A549 (cell line): ENCODE measurements around the gene IL2RA. TPM values are rescaled to one million over a fixed set of nuclear protein-coding genes. Genes with fewer than 3 reads are reported as not detected.
A peak's percentile ranks its signal among the peaks of the same experiment; 100 is the strongest.

Experiments used
- ATAC-seq, 2 experiments: fragments of 200-7000 bp in 1 of 2; fragments of >200 bp in 1 of 2; cut with Nextera tagmentation in 1 of 2; cut with Tn5 transposase in 1 of 2; 3 replicates each; pipeline versions ENCODE4 v1.8.0 to v1.9.1; 2018 to 2020; ENCODE audit warnings: mild to moderate bottlenecking in 1 of 2, moderate library complexity in 1 of 2
- CTCF ChIA-PET: fragments of 300-600 bp; sonication (Branson Sonifier 250); formaldehyde crosslinking; extraction: SDS; loops from one replicate; lab custom pipeline; 2021; ENCODE audit warnings: antibody characterized with exemption, inconsistent platforms; lab: Yijun Ruan, JAX
- POLR2A ChIA-PET: fragments of 350-600 bp; formaldehyde crosslinking; extraction: SDS; loops from one replicate; lab custom pipeline; 2021; ENCODE audit warnings: antibody characterized with exemption, inconsistent platforms; lab: Yijun Ruan, JAX
- DNase-seq, 2 experiments: peaks; one replicate each; pipeline versions ENCODE4 v3.0.0 to v3.0.0-alpha.2; 2011 to 2016; ENCODE audit warnings: low read depth in 1 of 2, low spot score in 1 of 2
- FAIRE-seq: peaks from 2 replicates; lab custom pipeline; 2011; peaks lifted over from hg19 to GRCh38; lab: Jason Lieb, UNC
- H3K27ac ChIP-seq, 2 experiments: fragments of >200 bp; sonication (Bioruptor Twin); formaldehyde crosslinking; 3 replicates each; pipeline ENCODE4 v1.5.1; 2016 to 2017
- H3K4me1 ChIP-seq: fragments of >200 bp; sonication (Bioruptor Twin); formaldehyde crosslinking; 3 replicates; pipeline ENCODE4 v1.6.1; 2016
- H3K4me2 ChIP-seq: fragments of >200 bp; sonication (Bioruptor Twin); formaldehyde crosslinking; 3 replicates; pipeline ENCODE4 v1.6.1; 2016
- H3K4me3 ChIP-seq: fragments of >200 bp; sonication (Bioruptor Twin); formaldehyde crosslinking; 3 replicates; pipeline ENCODE4 v1.5.1; 2016
- H3K9me3 ChIP-seq: fragments of >200 bp; sonication (Bioruptor Twin); formaldehyde crosslinking; 3 replicates; pipeline ENCODE4 v1.6.1; 2016
- BHLHE40 ChIP-seq: IDR thresholded peaks from 2 replicates; pipeline ENCODE4 v1.6.1; 2012; ENCODE audit warnings: low read depth, low read length, inconsistent platforms
- CHD2 ChIP-seq: fragments of 150-350 bp; IDR thresholded peaks from 2 replicates; pipeline ENCODE4 v1.6.1; 2014; ENCODE audit warnings: low read length; ENCODE audit not compliant: partially characterized antibody
- FOSL2 ChIP-seq, 2 experiments: fragments of 450-650 bp in 1 of 2; fragments of >200 bp in 1 of 2; sonication (Bioruptor Twin) in 1 of 2; formaldehyde crosslinking; IDR thresholded peaks; 2 replicates each; pipeline versions ENCODE4 v1.5.0 to v1.6.1; 2016 to 2020; ENCODE audit warnings: mild to moderate bottlenecking in 1 of 2, moderate library complexity in 1 of 2
- FOXS1 ChIP-seq: fragments of 250-450 bp; sonication (Bioruptor Pico); IDR thresholded peaks from 2 replicates; pipeline ENCODE4 v1.5.0; 2020; ENCODE audit warnings: mild to moderate bottlenecking, moderate library complexity
- GATA3 ChIP-seq: IDR thresholded peaks from 2 replicates; pipeline ENCODE4 v1.6.1; 2012; ENCODE audit warnings: borderline replicate concordance
- HDAC2 ChIP-seq: fragments of 200-600 bp; sonication (generic); IDR thresholded peaks from 2 replicates; pipeline ENCODE4 v1.6.1; 2016
- HOXA7 ChIP-seq: fragments of 250-450 bp; sonication (Bioruptor Pico); IDR thresholded peaks from 2 replicates; pipeline ENCODE4 v1.5.0; 2020; ENCODE audit warnings: mild to moderate bottlenecking, moderate library complexity
- HOXB13 ChIP-seq: fragments of 250-450 bp; sonication (Bioruptor Pico); IDR thresholded peaks from 2 replicates; pipeline ENCODE4 v1.5.0; 2020; ENCODE audit warnings: low read depth, mild to moderate bottlenecking, moderate library complexity
- KDM5A ChIP-seq: fragments of 200-600 bp; sonication (generic); IDR thresholded peaks from 2 replicates; pipeline ENCODE4 v1.6.1; 2016; ENCODE audit warnings: antibody characterized with exemption, mild to moderate bottlenecking
- RAD21 ChIP-seq, 2 experiments: fragments of >200 bp in 1 of 2; sonication (Bioruptor Twin) in 1 of 2; formaldehyde crosslinking in 1 of 2; IDR thresholded peaks in 1 of 2; conservative IDR thresholded peaks in 1 of 2; 2 replicates in 1 of 2; 3 replicates in 1 of 2; pipeline ENCODE4 v1.6.1; 2012 to 2018; ENCODE audit warnings: inconsistent platforms in 1 of 2
- RCOR1 ChIP-seq: fragments of 150-350 bp; IDR thresholded peaks from 2 replicates; pipeline ENCODE4 v1.6.1; 2014; ENCODE audit warnings: antibody characterized with exemption, low read length, low read depth
- RNF2 ChIP-seq: fragments of 200-600 bp; sonication (generic); IDR thresholded peaks from 2 replicates; pipeline ENCODE4 v1.6.1; 2016; ENCODE audit warnings: low read depth, mild to moderate bottlenecking, antibody characterized with exemption, moderate library complexity, borderline replicate concordance
- SMC3 ChIP-seq: fragments of >200 bp; sonication (Bioruptor Twin); formaldehyde crosslinking; IDR thresholded peaks from 3 replicates; pipeline ENCODE4 v1.6.1; 2018; ENCODE audit warnings: inconsistent platforms
- TP53 ChIP-seq: fragments of 250-450 bp; sonication (Bioruptor Pico); IDR thresholded peaks from 2 replicates; pipeline ENCODE4 v1.5.0; 2021; ENCODE audit warnings: mild to moderate bottlenecking, moderate library complexity
- WGBS: methylation state at CpG from one replicate; pipeline ENCODE4 v1.1.6; 2017; ENCODE audit errors: missing lambda C conversion rate; 5-methylcytosine and 5-hydroxymethylcytosine counted together
- polyA plus RNA-seq, 4 experiments: library from polyadenylated mRNA; depleted of rRNA in 3 of 4; stranded (reverse); fragments of >200 nt; fragmentation: RNase III in 1 of 4; extraction: RNeasy Plus Mini Kit Qiagen cat#74134 plus additional on column Dnase treatment in 1 of 4; gene quantifications; 2 replicates in 3 of 4; 3 replicates in 1 of 4; pipeline ENCODE4 v1.2.3, GENCODE V29; 2011 to 2017
- TF ChIP-seq, protein P1 (sequence below): fragments of >200 bp; sonication (Bioruptor Twin); formaldehyde crosslinking; IDR thresholded peaks from 3 replicates; pipeline ENCODE4 v1.6.1; 2016
- TF ChIP-seq, protein P2 (sequence below): fragments of 200-600 bp; sonication (generic); IDR thresholded peaks from 2 replicates; pipeline ENCODE4 v1.6.1; 2016; ENCODE audit warnings: antibody characterized with exemption, mild to moderate bottlenecking, moderate library complexity
- TF ChIP-seq, protein P3 (sequence below): IDR thresholded peaks from 2 replicates; pipeline ENCODE4 v1.6.1; 2012
- TF ChIP-seq, protein P4 (sequence below): fragments of >200 bp; sonication (Bioruptor Twin); formaldehyde crosslinking; IDR thresholded peaks from 3 replicates; pipeline ENCODE4 v1.5.1; 2016

IL2RA gene
- polyA plus RNA-seq, 2 of the 4 experiments (the other 2 are of a cell fraction) = not detected

DNA sequence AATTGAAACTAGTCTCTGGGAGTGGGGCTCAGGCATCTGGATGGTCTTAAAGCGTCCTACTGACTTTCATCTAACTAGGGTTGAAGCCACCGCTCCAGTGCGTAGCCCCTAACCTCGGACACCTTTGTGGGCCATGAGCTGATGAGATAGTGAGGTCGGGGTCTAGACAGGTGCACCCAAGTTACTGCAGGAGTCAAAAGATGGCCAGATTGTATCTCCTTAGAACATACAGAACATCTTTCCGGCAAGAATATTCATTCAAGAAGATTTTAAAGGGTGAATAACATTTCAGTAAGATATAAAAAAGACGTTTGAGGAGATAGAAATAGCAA lies 47.2 kb upstream of the IL2RA start:
- ChIA-PET POLR2A (no interaction called here), CTCF (interaction anchor here (0.5 to 8.4 kb wide), 9 partner anchors 33 to 302 kb away, joined by 3 to 65 read pairs (median 5); partner anchors contain the start of gene PFKFB3)
- 67% methylated on average over 7 of the region's 7 CpGs for WGBS
- H3K9me3 ChIP-seq = no peaks in the 10 kb centered on the region
- peaks cover 28% of the 10 kb centered on the region; the same call in 2 of the 3 replicates for H3K4me1 ChIP-seq
- TF ChIP-seq, protein P1, sequence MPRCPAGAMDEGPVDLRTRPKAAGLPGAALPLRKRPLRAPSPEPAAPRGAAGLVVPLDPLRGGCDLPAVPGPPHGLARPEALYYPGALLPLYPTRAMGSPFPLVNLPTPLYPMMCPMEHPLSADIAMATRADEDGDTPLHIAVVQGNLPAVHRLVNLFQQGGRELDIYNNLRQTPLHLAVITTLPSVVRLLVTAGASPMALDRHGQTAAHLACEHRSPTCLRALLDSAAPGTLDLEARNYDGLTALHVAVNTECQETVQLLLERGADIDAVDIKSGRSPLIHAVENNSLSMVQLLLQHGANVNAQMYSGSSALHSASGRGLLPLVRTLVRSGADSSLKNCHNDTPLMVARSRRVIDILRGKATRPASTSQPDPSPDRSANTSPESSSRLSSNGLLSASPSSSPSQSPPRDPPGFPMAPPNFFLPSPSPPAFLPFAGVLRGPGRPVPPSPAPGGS = no peak
- no peak for TF ChIP-seq BHLHE40
- TF ChIP-seq FOXS1 (CRISPR knock-in tag) = no peak
- no peak for TF ChIP-seq GATA3
- no peak for TF ChIP-seq HDAC2
- TF ChIP-seq HOXA7 = no peak
- TF ChIP-seq, protein P2, sequence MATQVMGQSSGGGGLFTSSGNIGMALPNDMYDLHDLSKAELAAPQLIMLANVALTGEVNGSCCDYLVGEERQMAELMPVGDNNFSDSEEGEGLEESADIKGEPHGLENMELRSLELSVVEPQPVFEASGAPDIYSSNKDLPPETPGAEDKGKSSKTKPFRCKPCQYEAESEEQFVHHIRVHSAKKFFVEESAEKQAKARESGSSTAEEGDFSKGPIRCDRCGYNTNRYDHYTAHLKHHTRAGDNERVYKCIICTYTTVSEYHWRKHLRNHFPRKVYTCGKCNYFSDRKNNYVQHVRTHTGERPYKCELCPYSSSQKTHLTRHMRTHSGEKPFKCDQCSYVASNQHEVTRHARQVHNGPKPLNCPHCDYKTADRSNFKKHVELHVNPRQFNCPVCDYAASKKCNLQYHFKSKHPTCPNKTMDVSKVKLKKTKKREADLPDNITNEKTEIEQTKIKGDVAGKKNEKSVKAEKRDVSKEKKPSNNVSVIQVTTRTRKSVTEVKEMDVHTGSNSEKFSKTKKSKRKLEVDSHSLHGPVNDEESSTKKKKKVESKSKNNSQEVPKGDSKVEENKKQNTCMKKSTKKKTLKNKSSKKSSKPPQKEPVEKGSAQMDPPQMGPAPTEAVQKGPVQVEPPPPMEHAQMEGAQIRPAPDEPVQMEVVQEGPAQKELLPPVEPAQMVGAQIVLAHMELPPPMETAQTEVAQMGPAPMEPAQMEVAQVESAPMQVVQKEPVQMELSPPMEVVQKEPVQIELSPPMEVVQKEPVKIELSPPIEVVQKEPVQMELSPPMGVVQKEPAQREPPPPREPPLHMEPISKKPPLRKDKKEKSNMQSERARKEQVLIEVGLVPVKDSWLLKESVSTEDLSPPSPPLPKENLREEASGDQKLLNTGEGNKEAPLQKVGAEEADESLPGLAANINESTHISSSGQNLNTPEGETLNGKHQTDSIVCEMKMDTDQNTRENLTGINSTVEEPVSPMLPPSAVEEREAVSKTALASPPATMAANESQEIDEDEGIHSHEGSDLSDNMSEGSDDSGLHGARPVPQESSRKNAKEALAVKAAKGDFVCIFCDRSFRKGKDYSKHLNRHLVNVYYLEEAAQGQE = no peak
- H3K27ac ChIP-seq = peak overlapping the region in 1 of 2 experiments; percentile 36; a peak in 1 of 6 replicates
- no peak for DNase-seq
- H3K4me2 ChIP-seq = no peak overlapping the region
- no peak for ATAC-seq
- no peak for FAIRE-seq
- no peak overlapping the region for H3K4me3 ChIP-seq

DNA sequence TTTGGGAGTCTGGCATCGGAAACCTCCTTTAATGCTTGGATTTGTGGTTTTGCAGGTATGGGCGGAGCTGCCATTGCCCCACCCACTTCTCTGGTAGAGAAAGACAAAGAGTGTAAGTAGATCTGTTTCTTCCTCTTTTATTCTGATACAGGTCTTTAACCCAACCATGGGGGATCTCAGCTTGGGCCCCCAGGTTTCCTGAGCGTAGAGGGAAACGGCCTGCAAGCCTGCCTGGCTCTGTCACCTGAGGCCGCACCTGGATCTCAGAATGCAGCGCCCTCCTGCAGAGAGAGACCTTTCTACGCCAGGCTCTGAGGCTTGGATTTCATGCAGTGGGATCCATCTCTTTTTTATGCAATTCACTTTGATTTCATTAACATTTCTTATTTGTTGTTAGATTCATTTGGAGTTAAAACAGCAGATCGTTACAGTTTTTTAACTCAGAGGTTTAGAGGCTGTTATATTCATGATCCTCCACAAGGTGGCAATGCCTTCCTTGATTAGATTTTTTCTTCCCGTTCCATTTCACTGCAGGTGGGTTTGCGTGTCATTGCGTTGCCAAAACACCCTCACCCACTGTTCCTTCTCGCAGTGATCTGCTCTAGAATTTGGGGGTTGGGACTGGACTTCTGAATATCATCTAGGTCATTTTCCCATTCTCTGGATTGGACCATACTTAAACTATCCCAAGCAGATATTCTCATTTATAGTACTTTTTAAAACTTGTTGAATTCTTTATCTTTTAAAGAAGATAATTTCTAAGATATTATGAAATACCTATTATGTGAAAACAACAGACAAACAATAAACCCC lies 46.7 kb upstream of the IL2RA start:
- Histone ChIP-seq H3K4me2 (no peak overlapping the region; the same call in 2 of the 3 replicates), H3K4me3 (no peak overlapping the region), H3K27ac (peak overlapping the region in 1 of 2 experiments; percentile 36; a peak in 1 of 6 replicates), H3K9me3 (no peaks in the 10 kb centered on the region), H3K4me1 (peaks cover 25% of the 10 kb centered on the region; the same call in 2 of the 3 replicates)
- peak in 1 of 2 experiments; percentile 58; a peak in 2 of 6 replicates for ATAC-seq
- CTCF ChIA-PET = interaction anchor here (0.6 to 8.4 kb wide), 21 partner anchors 11 to 297 kb away, joined by 3 to 65 read pairs (median 5); partner anchors contain the start of gene PFKFB3
- 38% methylated on average over 12 of the region's 12 CpGs for WGBS
- TF ChIP-seq, protein P3, sequence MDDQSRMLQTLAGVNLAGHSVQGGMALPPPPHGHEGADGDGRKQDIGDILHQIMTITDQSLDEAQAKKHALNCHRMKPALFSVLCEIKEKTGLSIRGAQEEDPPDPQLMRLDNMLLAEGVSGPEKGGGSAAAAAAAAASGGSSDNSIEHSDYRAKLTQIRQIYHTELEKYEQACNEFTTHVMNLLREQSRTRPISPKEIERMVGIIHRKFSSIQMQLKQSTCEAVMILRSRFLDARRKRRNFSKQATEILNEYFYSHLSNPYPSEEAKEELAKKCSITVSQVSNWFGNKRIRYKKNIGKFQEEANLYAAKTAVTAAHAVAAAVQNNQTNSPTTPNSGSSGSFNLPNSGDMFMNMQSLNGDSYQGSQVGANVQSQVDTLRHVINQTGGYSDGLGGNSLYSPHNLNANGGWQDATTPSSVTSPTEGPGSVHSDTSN = no peak
- TF ChIP-seq CHD2 (no peak), RNF2 (no peak), RCOR1 (no peak), TP53 (no peak), SMC3 (peak; percentile 81), KDM5A (no peak), FOSL2 (IDR thresholded peaks at IDR 0.05) (no peak), FOSL2 (CRISPR knock-in tag; IDR thresholded peaks at IDR 0.05) (no peak), RAD21 (conservative IDR thresholded peaks at IDR 0.05 in 1 of 2, IDR thresholded peaks at IDR 0.05 in 1 of 2) (peak; percentile 82 to 84), HOXB13 (no peak)
- TF ChIP-seq, protein P4, sequence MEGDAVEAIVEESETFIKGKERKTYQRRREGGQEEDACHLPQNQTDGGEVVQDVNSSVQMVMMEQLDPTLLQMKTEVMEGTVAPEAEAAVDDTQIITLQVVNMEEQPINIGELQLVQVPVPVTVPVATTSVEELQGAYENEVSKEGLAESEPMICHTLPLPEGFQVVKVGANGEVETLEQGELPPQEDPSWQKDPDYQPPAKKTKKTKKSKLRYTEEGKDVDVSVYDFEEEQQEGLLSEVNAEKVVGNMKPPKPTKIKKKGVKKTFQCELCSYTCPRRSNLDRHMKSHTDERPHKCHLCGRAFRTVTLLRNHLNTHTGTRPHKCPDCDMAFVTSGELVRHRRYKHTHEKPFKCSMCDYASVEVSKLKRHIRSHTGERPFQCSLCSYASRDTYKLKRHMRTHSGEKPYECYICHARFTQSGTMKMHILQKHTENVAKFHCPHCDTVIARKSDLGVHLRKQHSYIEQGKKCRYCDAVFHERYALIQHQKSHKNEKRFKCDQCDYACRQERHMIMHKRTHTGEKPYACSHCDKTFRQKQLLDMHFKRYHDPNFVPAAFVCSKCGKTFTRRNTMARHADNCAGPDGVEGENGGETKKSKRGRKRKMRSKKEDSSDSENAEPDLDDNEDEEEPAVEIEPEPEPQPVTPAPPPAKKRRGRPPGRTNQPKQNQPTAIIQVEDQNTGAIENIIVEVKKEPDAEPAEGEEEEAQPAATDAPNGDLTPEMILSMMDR = peak; percentile 86
- FAIRE-seq = no peak
- POLR2A ChIA-PET = interaction anchor here (0.6 kb wide), 1 partner anchor 607 kb away, joined by 3 read pairs; no protein-coding TSS in a partner anchor
- DNase-seq = peak; percentile 57 to 65
